GM18951 (cell line): ENCODE measurements around the gene CHRNB2.
"Not testable (repeated sequence)": the region's sequence is repeated elsewhere in the genome, so short reads cannot be mapped to it uniquely, and the experiment has no call there.

Source experiments
- POLR2A ChIP-seq: IDR thresholded peaks from 4 replicates; pipeline ENCODE4 v1.6.1; 2011; ENCODE audit warnings: mild to moderate bottlenecking; ENCODE audit not compliant: insufficient read length, insufficient read depth; ENCODE audit errors: extremely low read depth
- in situ Hi-C: fragments of 300-500 bp; cut with MboI; formaldehyde crosslinking; loops from one replicate; pipeline ENCODE4 v1.12.0; 2022; ENCODE audit warnings: low sequenced_read_pairs, mixed read lengths, inconsistent platforms; ENCODE audit not compliant: unreplicated experiment

CHRNB2 gene, protein sequence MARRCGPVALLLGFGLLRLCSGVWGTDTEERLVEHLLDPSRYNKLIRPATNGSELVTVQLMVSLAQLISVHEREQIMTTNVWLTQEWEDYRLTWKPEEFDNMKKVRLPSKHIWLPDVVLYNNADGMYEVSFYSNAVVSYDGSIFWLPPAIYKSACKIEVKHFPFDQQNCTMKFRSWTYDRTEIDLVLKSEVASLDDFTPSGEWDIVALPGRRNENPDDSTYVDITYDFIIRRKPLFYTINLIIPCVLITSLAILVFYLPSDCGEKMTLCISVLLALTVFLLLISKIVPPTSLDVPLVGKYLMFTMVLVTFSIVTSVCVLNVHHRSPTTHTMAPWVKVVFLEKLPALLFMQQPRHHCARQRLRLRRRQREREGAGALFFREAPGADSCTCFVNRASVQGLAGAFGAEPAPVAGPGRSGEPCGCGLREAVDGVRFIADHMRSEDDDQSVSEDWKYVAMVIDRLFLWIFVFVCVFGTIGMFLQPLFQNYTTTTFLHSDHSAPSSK

DNA sequence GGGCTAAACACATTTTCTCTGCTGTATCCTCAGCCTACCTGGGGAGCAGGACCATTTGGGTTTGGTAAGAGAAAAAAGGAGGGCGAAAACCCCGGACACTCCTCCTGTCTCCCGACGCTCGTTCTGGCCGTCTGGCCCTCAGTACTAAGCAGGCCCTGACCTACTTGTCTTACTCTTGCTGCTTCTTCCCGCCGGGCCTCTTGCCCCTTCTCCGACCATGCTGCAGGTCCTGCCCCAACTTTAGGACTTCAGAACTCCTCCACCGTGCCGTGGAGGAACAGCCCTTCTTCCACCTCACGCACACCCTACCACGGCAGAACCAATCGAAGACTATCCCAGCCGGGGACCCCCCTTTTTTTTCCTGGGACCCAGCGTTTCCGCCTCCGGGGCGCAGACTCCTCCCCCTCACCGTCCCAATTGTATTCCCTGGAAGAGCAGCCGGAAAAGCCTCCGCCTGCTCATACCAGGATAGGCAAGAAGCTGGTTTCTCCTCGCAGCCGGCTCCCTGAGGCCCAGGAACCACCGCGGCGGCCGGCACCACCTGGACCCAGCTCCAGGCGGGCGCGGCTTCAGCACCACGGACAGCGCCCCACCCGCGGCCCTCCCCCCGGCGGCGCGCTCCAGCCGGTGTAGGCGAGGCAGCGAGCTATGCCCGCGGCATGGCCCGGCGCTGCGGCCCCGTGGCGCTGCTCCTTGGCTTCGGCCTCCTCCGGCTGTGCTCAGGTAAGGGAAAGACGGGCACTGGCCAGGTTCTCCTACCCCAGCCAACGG lies at the start of gene CHRNB2:
Gene CHRNB2, plus strand, starts transcription at position 393 of the 771 bp plus-strand sequence. Its CDS starts 267 bp downstream, at position 660.
- in situ Hi-C loops = loop anchor here (10.0 to 25.0 kb wide), 2 partner anchors 320 to 507 kb away; partner anchors contain the start of gene EFNA3
- no peak for TF ChIP-seq POLR2A

DNA sequence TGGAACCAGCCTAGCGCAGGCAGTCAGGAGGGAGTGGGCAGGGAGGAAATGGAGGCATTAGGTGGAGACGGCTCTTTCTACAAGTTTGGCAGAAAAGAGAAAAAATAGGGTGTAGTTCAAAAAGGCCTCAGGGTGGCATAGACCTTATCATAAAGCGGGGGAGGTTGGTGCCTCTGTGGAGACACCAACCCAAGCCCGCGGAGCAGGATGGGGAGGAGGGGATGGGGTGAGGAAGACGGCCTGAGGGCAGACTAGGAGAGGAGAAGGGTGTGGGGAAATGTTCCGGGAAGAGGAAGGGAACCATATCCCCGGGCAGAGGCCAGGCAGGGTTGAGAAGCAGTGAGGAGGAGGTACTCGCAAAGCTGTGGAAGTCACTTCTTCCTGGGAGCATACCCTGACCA lies 48.0 kb upstream of the CHRNB2 start:
- in situ Hi-C loops = no loop called here
- TF ChIP-seq POLR2A = no peak

DNA sequence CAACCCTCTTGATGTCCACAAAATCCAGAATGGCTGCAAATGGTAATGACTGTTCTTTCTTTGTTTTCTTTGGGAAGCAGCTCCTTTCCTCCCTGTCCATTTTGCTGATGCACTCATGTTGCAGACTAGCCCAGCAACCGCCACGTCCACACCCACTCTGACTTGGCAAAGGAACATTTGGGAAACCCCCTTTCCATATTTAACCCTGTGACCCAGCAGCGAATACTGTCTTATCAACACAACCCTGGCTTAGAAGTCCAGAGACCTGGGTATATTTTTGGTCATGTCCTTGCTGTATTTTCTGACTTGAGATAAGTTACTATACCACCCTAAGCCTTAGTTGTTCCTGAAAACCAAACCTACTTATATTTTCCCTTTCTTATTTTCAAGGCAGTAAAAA lies 47.2 kb upstream of the CHRNB2 start:
- no peak for TF ChIP-seq POLR2A
- in situ Hi-C loops = no loop called here

DNA sequence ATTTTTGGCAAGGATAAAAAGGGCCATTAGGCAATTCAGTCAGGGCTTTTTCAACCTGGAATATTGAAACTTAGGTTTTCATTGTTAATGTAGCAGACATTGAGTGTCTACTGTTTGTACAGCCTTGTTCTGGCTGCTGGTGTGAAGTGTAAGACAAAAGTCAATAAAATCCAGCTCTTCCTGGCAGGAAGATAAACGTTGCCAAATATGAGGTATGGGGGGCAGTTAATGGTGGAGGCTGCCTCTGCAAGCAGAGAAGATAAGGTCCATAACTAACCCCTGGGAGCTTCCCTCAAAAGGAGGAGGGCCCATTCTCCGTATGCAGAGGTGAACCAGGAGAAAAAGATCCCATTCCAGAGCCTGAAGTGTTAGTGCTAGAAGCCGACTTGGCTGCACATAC lies 45.9 kb upstream of the CHRNB2 start:
- in situ Hi-C loops = no loop called here
- TF ChIP-seq POLR2A = no peak

DNA sequence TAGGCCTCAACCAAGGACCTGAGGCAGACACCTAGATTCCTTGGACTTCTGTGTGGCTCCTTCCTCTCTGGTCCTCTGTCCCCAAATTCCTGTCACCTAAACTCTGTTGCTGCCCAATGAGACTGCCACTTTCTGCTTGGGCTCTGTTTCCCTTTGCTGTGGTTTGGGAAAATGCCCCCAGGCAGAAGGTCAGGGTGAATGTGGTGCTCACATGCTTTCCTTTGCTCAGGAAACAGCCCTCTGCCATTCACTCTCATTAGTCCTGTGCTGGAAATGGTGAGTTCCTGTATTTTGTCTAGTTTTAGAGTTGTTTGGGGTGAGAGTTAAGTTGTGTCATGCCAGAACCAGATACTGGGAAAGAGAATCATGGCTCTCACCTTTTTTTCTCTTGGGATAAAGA lies 42.7 kb upstream of the CHRNB2 start:
- TF ChIP-seq POLR2A = no peak
- in situ Hi-C loops = no loop called here

DNA sequence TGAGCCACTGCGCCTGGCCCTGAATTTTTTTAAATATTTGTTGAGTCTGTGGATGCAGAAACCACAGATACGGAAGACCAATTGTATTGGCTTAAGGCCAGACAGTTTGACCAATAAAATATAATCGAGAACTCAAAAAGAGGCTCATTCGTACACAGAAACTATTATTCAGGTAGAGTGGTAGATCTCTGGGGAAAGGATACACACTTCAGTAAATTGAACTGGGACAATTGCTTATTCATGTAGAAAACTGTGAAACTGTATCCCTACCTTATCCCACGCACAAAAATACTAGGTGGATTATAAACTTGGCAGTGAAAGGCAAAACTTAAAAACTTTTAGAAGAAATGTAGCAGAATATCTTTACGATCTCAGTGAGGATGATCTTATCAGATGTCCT lies 40.4 kb upstream of the CHRNB2 start:
- TF ChIP-seq POLR2A = no peak
- in situ Hi-C loops = no loop called here

DNA sequence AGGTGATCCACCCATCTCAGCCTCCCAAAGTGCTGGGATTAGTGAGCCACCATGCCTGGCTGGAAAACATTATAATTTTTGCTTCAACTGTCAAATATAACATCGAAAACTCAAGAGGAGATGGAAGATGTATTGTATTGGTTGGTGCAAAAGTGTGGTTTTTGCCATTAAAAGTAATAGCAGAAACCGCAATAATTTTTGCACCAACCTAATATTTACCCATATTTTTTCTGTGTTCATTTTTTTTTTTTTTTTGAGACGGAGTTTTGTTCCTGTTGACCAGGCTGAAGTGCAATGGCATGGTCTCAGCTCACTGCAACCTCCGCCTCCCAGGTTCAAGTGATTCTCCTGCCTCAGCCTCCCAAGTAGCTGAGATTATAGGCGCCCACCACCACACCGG lies 38.3 kb upstream of the CHRNB2 start:
- in situ Hi-C loops = no loop called here

DNA sequence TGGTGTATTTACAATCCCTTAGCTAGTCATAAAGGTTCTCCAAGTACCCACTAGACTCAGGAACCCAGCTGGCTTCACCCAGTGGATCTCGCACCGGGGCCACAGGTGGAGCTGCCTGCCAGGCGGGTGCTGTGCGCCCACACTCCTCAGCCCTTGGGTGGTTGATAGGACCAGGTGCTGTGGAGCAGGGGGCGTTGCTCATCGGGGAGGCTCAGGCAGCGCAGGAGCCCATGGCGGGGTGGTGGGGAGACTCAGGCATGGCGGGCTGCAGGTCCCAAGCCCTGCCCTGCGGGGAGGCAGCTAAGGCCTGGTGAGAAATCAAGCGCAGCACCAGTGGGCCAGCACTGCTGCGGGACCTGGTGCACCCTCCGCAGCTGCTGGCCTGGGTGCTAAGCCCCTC lies 35.6 kb upstream of the CHRNB2 start:
- in situ Hi-C loops = not testable (repeated sequence)

More for the DNA sequence above, 38.3 kb upstream of the CHRNB2 start:
- no peak for TF ChIP-seq POLR2A

DNA sequence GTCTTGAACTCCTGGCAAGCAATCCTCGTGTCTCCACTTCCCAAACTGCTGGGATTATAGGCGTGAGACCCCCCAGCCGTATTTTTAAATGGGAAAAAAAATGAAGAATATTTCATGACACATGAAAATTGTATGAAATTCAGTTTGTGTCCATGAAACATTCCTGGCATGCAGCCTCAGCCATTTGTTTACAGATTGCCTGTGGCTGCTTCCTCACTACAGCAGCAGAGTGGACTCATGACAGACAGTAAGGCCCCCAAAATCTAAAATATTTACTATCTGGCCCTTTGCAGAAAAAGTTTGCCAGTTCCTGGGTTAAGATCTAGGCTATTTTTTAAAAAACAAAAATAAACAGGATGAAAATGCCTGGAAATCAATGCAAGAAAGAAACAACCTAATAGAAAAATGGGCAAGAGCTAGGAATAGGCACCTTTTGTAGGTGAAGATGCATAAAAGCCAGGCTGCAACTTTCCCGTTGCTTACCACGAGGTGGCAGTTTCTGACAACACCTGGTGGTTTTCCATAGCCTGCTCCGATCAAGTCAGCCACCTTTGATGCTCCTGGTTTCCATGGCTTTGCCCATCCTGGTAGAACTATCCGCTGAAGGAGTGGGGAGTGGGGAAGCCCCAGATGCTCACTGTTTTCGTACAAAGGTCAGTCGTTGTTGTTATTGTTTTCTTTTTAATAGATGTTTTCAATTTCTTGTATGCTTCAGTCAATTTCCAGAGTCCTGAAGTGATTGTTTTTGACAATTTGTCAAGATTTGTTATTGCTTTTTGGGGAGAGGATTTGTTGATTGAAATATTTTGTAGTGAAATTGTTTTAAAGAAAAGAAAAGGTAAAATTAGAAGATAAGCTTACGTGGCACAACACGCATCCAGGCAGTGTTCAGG lies 33.4 kb upstream of the CHRNB2 start:
- TF ChIP-seq POLR2A = no peak
- in situ Hi-C loops = no loop called here

DNA sequence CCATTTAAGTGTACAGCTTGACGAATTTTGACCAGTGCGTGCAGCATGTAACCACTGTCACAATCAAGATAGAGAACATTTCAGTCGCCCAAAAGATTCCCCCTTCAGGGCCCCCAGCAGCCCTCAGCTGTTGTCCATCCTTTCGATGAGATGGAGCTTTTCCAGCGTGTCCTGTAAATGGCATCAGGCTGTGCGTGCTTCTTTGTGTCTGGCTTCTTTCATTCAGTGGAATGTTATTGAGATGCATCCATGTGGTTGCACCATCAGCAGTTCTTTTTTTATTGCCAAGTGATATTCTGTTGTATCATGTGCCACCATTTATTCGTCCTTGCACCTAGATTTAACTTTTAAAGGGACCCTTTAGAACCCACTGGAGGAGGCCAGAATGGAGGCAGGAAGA lies 31.0 kb upstream of the CHRNB2 start:
- no peak for TF ChIP-seq POLR2A
- in situ Hi-C loops = no loop called here

DNA sequence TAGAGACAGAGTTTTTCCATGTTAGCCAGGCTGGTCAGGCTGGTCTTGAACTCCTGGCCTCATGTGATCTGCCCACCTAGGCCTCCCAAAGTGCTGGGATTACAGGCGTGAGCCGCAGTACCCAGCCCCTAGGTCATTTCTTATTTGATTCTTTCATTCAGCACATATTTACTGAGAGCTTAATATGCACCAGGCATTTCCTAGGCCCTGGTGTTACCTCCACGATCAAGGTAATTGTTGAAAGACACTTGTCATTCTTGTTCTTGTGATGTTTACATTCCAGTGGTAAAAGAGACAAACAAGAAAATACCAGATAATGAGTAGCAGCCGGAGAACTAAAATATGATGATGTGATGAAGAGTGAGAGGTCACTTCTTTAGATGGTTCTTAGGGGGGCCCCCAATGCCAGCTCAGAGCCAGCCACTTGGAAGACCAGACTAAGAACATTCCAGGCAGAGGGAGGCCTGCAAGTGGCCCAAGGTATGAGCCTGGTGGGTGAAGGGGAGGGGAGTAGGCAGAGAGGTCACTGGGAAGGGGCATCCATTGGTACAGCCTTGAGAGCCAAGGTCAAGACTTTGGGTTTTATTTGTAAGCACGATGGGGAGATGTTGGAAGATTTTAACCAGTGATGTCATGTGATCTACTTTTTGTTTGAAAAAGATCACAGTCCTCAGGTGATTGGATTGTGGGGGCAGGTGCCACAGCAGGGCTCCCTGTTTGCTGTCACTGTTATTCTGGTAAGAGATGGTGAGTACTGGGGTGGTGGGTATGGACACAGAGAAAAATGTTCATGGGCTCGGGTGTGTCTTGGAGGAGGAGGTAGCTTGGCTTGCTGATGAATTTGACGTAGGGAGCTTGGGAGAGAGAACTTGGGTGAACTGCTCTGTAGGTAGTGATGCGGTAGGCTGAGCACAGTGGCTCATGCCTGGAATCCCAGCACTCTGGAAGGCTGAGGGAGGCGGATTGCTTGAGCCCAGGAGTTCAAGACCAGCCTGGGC lies 27.8 kb upstream of the CHRNB2 start:
- no peak for TF ChIP-seq POLR2A
- in situ Hi-C loops = no loop called here

DNA sequence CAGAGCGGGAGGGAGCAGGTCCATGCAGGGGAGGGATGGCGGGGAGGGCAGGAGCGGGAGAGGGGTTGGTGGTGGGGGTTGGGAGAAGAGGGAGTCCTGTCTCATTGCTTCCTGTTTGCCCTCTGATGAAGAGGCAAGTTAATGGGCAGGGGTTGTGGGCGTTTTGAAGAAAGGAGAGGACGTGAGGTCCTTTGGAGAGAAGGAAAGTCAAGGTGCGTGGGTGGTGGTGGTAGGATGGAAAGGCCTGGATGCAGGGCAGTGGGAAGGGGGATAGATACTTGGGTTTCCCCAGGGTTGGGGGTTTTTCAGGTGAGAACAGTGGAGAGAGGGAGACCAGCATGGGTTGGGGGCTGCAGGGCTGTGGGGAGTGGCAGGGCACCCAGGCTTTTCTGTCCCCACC lies 26.3 kb upstream of the CHRNB2 start:
- in situ Hi-C loops = no loop called here
- no peak for TF ChIP-seq POLR2A
